H9 (cell line): ENCODE results near the gene PLEKHM3. TPM values are rescaled to one million over a fixed set of nuclear protein-coding genes. Genes with fewer than 3 reads are reported as not detected.

Experiments used
- DNase-seq: peaks from one replicate; pipeline ENCODE4 v3.0.0-alpha.2; 2017
- H2AFZ ChIP-seq: one replicate; pipeline ENCODE4 v1.6.1; 2013; ENCODE audit warnings: mild to moderate bottlenecking, low read length, control low read depth, moderate library complexity
- H2AK5ac ChIP-seq: 2 replicates; pipeline ENCODE4 v1.6.1; 2013; ENCODE audit warnings: low read length, control low read depth, mixed read lengths; ENCODE audit not compliant: insufficient read length
- H2BK120ac ChIP-seq: one replicate; pipeline ENCODE4 v1.6.1; 2013; ENCODE audit warnings: low read depth, mild to moderate bottlenecking, low read length, control low read depth, inconsistent platforms; ENCODE audit not compliant: poor library complexity, severe bottlenecking
- H2BK12ac ChIP-seq: 2 replicates; pipeline ENCODE4 v1.6.1; 2013; ENCODE audit warnings: low read length, control low read depth, mixed read lengths, low read depth; ENCODE audit not compliant: insufficient read length
- H2BK15ac ChIP-seq: 2 replicates; pipeline ENCODE4 v1.6.1; 2013; ENCODE audit warnings: low read depth, low read length, control low read depth
- H2BK20ac ChIP-seq: one replicate; pipeline ENCODE4 v1.6.1; 2013; ENCODE audit warnings: low read depth, mild to moderate bottlenecking, low read length, control low read depth, inconsistent platforms; ENCODE audit not compliant: poor library complexity, severe bottlenecking
- H2BK5ac ChIP-seq: 2 replicates; pipeline ENCODE4 v1.6.1; 2013; ENCODE audit warnings: low read length, control low read depth, mixed read lengths; ENCODE audit not compliant: insufficient read length
- H3K14ac ChIP-seq: 2 replicates; pipeline ENCODE4 v1.6.1; 2013; ENCODE audit warnings: low read length, control low read depth; ENCODE audit not compliant: insufficient read depth
- H3K18ac ChIP-seq: 2 replicates; pipeline ENCODE4 v1.6.1; 2013; ENCODE audit warnings: low read depth, mild to moderate bottlenecking, mixed read lengths, low read length, control low read depth; ENCODE audit not compliant: insufficient read length
- H3K23ac ChIP-seq: 2 replicates; pipeline ENCODE4 v1.6.1; 2013; ENCODE audit warnings: low read length, control low read depth, mixed read lengths, low read depth; ENCODE audit not compliant: insufficient read length
- H3K23me2 ChIP-seq: 2 replicates; pipeline ENCODE4 v1.6.1; 2013; ENCODE audit warnings: low read depth, mild to moderate bottlenecking, mixed read lengths, low read length, control low read depth; ENCODE audit not compliant: insufficient read length, poor library complexity, severe bottlenecking
- H3K27ac ChIP-seq: 2 replicates; pipeline ENCODE4 v1.5.1; 2013; ENCODE audit warnings: low read length, control low read depth, mixed read lengths, low read depth; ENCODE audit not compliant: insufficient read length
- H3K27me3 ChIP-seq: 2 replicates; pipeline ENCODE4 v1.6.1; 2013; ENCODE audit warnings: low read length, control low read depth, inconsistent platforms; ENCODE audit not compliant: insufficient read depth
- H3K4ac ChIP-seq: 2 replicates; pipeline ENCODE4 v1.6.1; 2013; ENCODE audit warnings: low read depth, mild to moderate bottlenecking, control low read depth, inconsistent platforms, low read length, moderate library complexity
- H3K4me1 ChIP-seq: 2 replicates; pipeline ENCODE4 v1.6.1; 2013; ENCODE audit warnings: low read length, control low read depth, inconsistent platforms; ENCODE audit not compliant: insufficient read depth
- H3K4me2 ChIP-seq: 2 replicates; pipeline ENCODE4 v1.6.1; 2013; ENCODE audit warnings: low read length, control low read depth, mixed read lengths; ENCODE audit not compliant: insufficient read length, insufficient read depth
- H3K56ac ChIP-seq: 2 replicates; pipeline ENCODE4 v1.6.1; 2013; ENCODE audit warnings: low read depth, mild to moderate bottlenecking, mixed read lengths, low read length, control low read depth; ENCODE audit not compliant: insufficient read length
- H3K79me1 ChIP-seq: 2 replicates; pipeline ENCODE4 v1.6.1; 2013; ENCODE audit warnings: low read depth, mild to moderate bottlenecking, moderate library complexity, low read length, control low read depth, inconsistent platforms; ENCODE audit not compliant: insufficient read depth, poor library complexity, severe bottlenecking
- H3K79me2 ChIP-seq: 2 replicates; pipeline ENCODE4 v1.6.1; 2013; ENCODE audit warnings: low read length, control low read depth, inconsistent platforms; ENCODE audit not compliant: insufficient read depth
- H3K9ac ChIP-seq: 2 replicates; pipeline ENCODE4 v1.6.1; 2013; ENCODE audit warnings: low read length, control low read depth, mixed read lengths; ENCODE audit not compliant: insufficient read length; ENCODE audit errors: extremely low read depth
- H3K9me3 ChIP-seq: one replicate; pipeline ENCODE4 v1.6.1; 2013; ENCODE audit warnings: low read depth, low read length, inconsistent platforms; ENCODE audit not compliant: control insufficient read depth
- H3T11ph ChIP-seq: one replicate; pipeline ENCODE4 v1.6.1; 2013; ENCODE audit warnings: mild to moderate bottlenecking, low read length, control low read depth, inconsistent platforms
- H4K20me1 ChIP-seq: one replicate; pipeline ENCODE4 v1.6.1; 2013; ENCODE audit not compliant: control insufficient read depth, insufficient read length, insufficient read depth
- H4K5ac ChIP-seq: 2 replicates; pipeline ENCODE4 v1.6.1; 2013; ENCODE audit warnings: low read depth, mild to moderate bottlenecking, mixed read lengths, low read length, control low read depth; ENCODE audit not compliant: insufficient read length
- H4K8ac ChIP-seq: replicated peaks from 2 replicates; pipeline ENCODE4 v1.6.1; 2013; ENCODE audit warnings: low read length, control low read depth, mixed read lengths, low read depth; ENCODE audit not compliant: insufficient read length
- H4K91ac ChIP-seq: 2 replicates; pipeline ENCODE4 v1.6.1; 2013; ENCODE audit warnings: low read depth, mild to moderate bottlenecking, moderate library complexity, mixed read lengths, low read length, control low read depth; ENCODE audit not compliant: insufficient read length
- H3K27ac Mint-ChIP-seq, 3 experiments: 2 replicates in 2 of 3; 3 replicates in 1 of 3; pipeline ENCODE4 v1.8.0; 2020 to 2021; ENCODE audit warnings: mixed read lengths in 3 of 3, mild to moderate bottlenecking in 1 of 3, moderate library complexity in 1 of 3
- H3K27me3 Mint-ChIP-seq: 2 replicates; pipeline ENCODE4 v1.8.0; 2021; ENCODE audit warnings: low read depth, mild to moderate bottlenecking, moderate library complexity, mixed read lengths
- H3K36me3 Mint-ChIP-seq, 3 experiments: 2 replicates in 2 of 3; 3 replicates in 1 of 3; pipeline ENCODE4 v1.8.0; 2020 to 2021; ENCODE audit warnings: low read depth in 3 of 3, mixed read lengths in 3 of 3; ENCODE audit not compliant: insufficient read depth in 1 of 3
- H3K4me1 Mint-ChIP-seq, 2 experiments: 2 replicates each; pipeline ENCODE4 v1.8.0; 2020; ENCODE audit warnings: mixed read lengths in 2 of 2
- H3K4me3 Mint-ChIP-seq, 2 experiments: 2 replicates in 1 of 2; 3 replicates in 1 of 2; pipeline ENCODE4 v1.8.0; 2020 to 2021; ENCODE audit warnings: mild to moderate bottlenecking in 2 of 2, mixed read lengths in 2 of 2, moderate library complexity in 1 of 2
- H3K9me3 Mint-ChIP-seq, 2 experiments: 2 replicates in 1 of 2; 3 replicates in 1 of 2; pipeline ENCODE4 v1.8.0; 2020; ENCODE audit warnings: mild to moderate bottlenecking in 2 of 2, mixed read lengths in 2 of 2, moderate library complexity in 1 of 2
- CTCF ChIP-seq: fragments of 200-600 bp; sonication (generic); conservative IDR thresholded peaks from 3 replicates; pipeline ENCODE4 v1.8.0; 2021; ENCODE audit warnings: antibody characterized with exemption, mild to moderate bottlenecking
- WGBS: extraction: QIAGEN DNeasy Blood & Tissue Kit; methylation state at CpG from one replicate; pipeline ENCODE4 v1.1.7; 2013; ENCODE audit warnings: missing lambda C conversion rate, low lambda C conversion rate, mixed read lengths; ENCODE audit not compliant: insufficient read length; ENCODE audit errors: extremely low coverage; 5-methylcytosine and 5-hydroxymethylcytosine counted together
- total RNA-seq: library from RNA; stranded (reverse); gene quantifications from 2 replicates; pipeline ENCODE4 v1.2.1, GENCODE V29; 2021

PLEKHM3 gene
- total RNA-seq, 1 experiment from 2014 or later = 7.5 TPM

- Histone ChIP-seq H2BK12ac (no peak overlapping the region), H3T11ph (no peak overlapping the region), H2BK5ac (no peak overlapping the region), H3K27ac (no peak overlapping the region), H2AFZ (no peak overlapping the region), H3K18ac (no peak overlapping the region), H2BK20ac (no peak overlapping the region), H3K4me2 (no peak overlapping the region), H3K79me1 (no peaks in the 10 kb centered on the region), H3K56ac (no peak overlapping the region), H2AK5ac (no peak overlapping the region), H3K27me3 (no peaks in the 10 kb centered on the region), H3K9me3 (no peaks in the 10 kb centered on the region), H3K9ac (no peak overlapping the region), H3K23me2 (no peaks in the 10 kb centered on the region), H4K8ac (no peak overlapping the region), H4K20me1 (no peaks in the 10 kb centered on the region), H4K91ac (no peak overlapping the region), H3K23ac (no peak overlapping the region), H3K4ac (no peak overlapping the region), H2BK15ac (no peak overlapping the region), H3K4me1 (no peaks in the 10 kb centered on the region), H3K79me2 (no peaks in the 10 kb centered on the region), H3K14ac (no peak overlapping the region), H2BK120ac (no peak overlapping the region), H4K5ac (no peak overlapping the region)
- no peak overlapping the region for H3K4me3 Mint-ChIP-seq
- no peaks in the 10 kb centered on the region for H3K9me3 Mint-ChIP-seq
- 0 out of 4 replicates have a peak, but pooled peaks cover 3 to 4% of the 10 kb centered on the region in 2 experiments for H3K4me1 Mint-ChIP-seq
- no peak overlapping the region for H3K27ac Mint-ChIP-seq
- WGBS = no CpG with 5 or more reads among the region's 5 CpGs
- no peak for TF ChIP-seq CTCF
- H3K36me3 Mint-ChIP-seq = no peaks in the 10 kb centered on the region
- DNase-seq = no peak
- H3K27me3 Mint-ChIP-seq = no peaks in the 10 kb centered on the region
These were observed 40.1 kb upstream of the PLEKHM3 start for GRCh38 chr2:208065476-208065875.
